ENCODE measurements around the gene RPL4. TPM values are rescaled to one million over a fixed set of nuclear protein-coding genes. Genes with fewer than 3 reads are reported as not detected.

RPL4 gene
- total and polyA plus RNA-seq, 10 of the 15 experiments (the other 5 are each of a cell fraction or from before 2014, with no cell fraction given) = 2,004 to 8,888 (median 4,667) TPM

GRCh38 chr15:66542896-66543295, 38.2 kb upstream of the RPL4 start:
- Histone ChIP-seq H3K27me3 (replicated peaks in 1 of 2; ENCODE audit: control insufficient read depth in 2 of 2, insufficient read depth in 2 of 2, low read length in 1 of 2) (no peaks in the 10 kb centered on the region), H3K9me3 (replicated peaks; ENCODE audit: control insufficient read depth, insufficient read depth, low read length) (no peaks in the 10 kb centered on the region), H3K4me1 (ENCODE audit: control insufficient read depth, insufficient read depth, low read length) (no peaks in the 10 kb centered on the region), H2AFZ (ENCODE audit: control insufficient read depth, low read depth, low read length) (no peak overlapping the region), H3K36me3 (ENCODE audit: control insufficient read depth in 2 of 2, insufficient read depth in 2 of 2, low read length in 1 of 2) (peaks cover 0 to 5% of the 10 kb centered on the region in 2 experiments; a peak in 3 of 4 replicates), H3K79me2 (ENCODE audit: control insufficient read depth, insufficient read depth, low read length) (no peaks in the 10 kb centered on the region), H3K27ac (ENCODE audit: control insufficient read depth, insufficient read depth) (no peak overlapping the region), H4K20me1 (ENCODE audit: control insufficient read depth, insufficient read depth) (no peaks in the 10 kb centered on the region), H3K9ac (ENCODE audit: control insufficient read depth, insufficient read depth, low read length) (no peak overlapping the region), H3K4me3 (no peak overlapping the region), H3K4me2 (ENCODE audit: control insufficient read depth, insufficient read depth) (no peak overlapping the region)
- TF ChIP-seq PAX5 (IDR thresholded peaks at IDR 0.05; ENCODE audit: borderline replicate concordance, low read depth, low read length) = no peak
- no peak for TF ChIP-seq ZNF207 (IDR thresholded peaks at IDR 0.05; ENCODE audit: borderline replicate concordance)
- no peak for TF ChIP-seq RFX5 (IDR thresholded peaks at IDR 0.05; ENCODE audit: low read depth, low read length)
- no peak for TF ChIP-seq ZNF274 (IDR thresholded peaks at IDR 0.05; ENCODE audit: insufficient read depth, insufficient read length)
- no peak for TF ChIP-seq PRDM15 (CRISPR knock-in tag; IDR thresholded peaks at IDR 0.05)
- TF ChIP-seq, protein P1, sequence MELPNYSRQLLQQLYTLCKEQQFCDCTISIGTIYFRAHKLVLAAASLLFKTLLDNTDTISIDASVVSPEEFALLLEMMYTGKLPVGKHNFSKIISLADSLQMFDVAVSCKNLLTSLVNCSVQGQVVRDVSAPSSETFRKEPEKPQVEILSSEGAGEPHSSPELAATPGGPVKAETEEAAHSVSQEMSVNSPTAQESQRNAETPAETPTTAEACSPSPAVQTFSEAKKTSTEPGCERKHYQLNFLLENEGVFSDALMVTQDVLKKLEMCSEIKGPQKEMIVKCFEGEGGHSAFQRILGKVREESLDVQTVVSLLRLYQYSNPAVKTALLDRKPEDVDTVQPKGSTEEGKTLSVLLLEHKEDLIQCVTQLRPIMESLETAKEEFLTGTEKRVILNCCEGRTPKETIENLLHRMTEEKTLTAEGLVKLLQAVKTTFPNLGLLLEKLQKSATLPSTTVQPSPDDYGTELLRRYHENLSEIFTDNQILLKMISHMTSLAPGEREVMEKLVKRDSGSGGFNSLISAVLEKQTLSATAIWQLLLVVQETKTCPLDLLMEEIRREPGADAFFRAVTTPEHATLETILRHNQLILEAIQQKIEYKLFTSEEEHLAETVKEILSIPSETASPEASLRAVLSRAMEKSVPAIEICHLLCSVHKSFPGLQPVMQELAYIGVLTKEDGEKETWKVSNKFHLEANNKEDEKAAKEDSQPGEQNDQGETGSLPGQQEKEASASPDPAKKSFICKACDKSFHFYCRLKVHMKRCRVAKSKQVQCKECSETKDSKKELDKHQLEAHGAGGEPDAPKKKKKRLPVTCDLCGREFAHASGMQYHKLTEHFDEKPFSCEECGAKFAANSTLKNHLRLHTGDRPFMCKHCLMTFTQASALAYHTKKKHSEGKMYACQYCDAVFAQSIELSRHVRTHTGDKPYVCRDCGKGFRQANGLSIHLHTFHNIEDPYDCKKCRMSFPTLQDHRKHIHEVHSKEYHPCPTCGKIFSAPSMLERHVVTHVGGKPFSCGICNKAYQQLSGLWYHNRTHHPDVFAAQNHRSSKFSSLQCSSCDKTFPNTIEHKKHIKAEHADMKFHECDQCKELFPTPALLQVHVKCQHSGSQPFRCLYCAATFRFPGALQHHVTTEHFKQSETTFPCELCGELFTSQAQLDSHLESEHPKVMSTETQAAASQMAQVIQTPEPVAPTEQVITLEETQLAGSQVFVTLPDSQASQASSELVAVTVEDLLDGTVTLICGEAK (IDR thresholded peaks at IDR 0.05; ENCODE audit: borderline replicate concordance) = no peak
- 98% methylated on average over 4 of the region's 4 CpGs for WGBS (ENCODE audit: insufficient coverage, insufficient replicate concordance, low lambda C conversion rate, missing lambda C conversion rate)
- ChIA-PET CTCF (interaction anchor here (0.6 to 0.8 kb wide), 3 partner anchors 24 to 335 kb away, joined by 3 read pairs; no protein-coding TSS in a partner anchor), POLR2A (no interaction called here), SMC1A (ENCODE audit: uncharacterized antibody, unreplicated experiment) (interaction anchor here (1.6 kb wide), 1 partner anchor 18 kb away, joined by 4 read pairs; no protein-coding TSS in a partner anchor), RAD21 (ENCODE audit: unreplicated experiment) (no interaction called here)
- FAIRE-seq = no peak
- DNase-seq (ENCODE audit: low read depth, low spot score) = no peak
- intact Hi-C loops (cut with micrococcal nuclease; ENCODE audit: unreplicated experiment) (no loop called here), in situ Hi-C loops (cut with MboI) (no loop called here)
- no peak for ATAC-seq
- BruUV-seq (replicated peaks) = no TSS peak

Measured in GM12878 (cell line).